DND-41 (cell line): ENCODE measurements around the gene PAK5.

Experiments used
- ATAC-seq: fragments of 200-7000 bp; cut with Tn5 transposase; 3 replicates; pipeline ENCODE4 v1.9.1; 2021; ENCODE audit warnings: low read depth; ENCODE audit not compliant: insufficient read depth
- DNase-seq: peaks from one replicate; pipeline ENCODE4 v3.0.0-alpha.2; 2020
- H2AFZ ChIP-seq: 2 replicates; pipeline ENCODE4 v1.6.0; 2012; ENCODE audit warnings: low read depth, low read length
- H3K27ac ChIP-seq: 2 replicates; pipeline ENCODE4 v1.5.1; 2012; ENCODE audit warnings: low read length, inconsistent platforms
- H3K27me3 ChIP-seq: fragments of 200-600 bp; sonication (generic); 2 replicates; pipeline ENCODE4 v1.6.0; 2012; ENCODE audit warnings: low read length, mild to moderate bottlenecking, inconsistent platforms; ENCODE audit not compliant: insufficient read depth, poor library complexity
- H3K36me3 ChIP-seq: 2 replicates; pipeline ENCODE4 v1.5.1; 2012; ENCODE audit warnings: low read length, inconsistent platforms; ENCODE audit not compliant: insufficient read depth
- H3K4me1 ChIP-seq: 2 replicates; pipeline ENCODE4 v1.5.1; 2012; ENCODE audit warnings: mild to moderate bottlenecking, low read length; ENCODE audit not compliant: insufficient read depth
- H3K4me2 ChIP-seq: 2 replicates; pipeline ENCODE4 v1.6.0; 2012; ENCODE audit warnings: mild to moderate bottlenecking, moderate library complexity, low read length, inconsistent platforms; ENCODE audit not compliant: insufficient read depth
- H3K4me3 ChIP-seq, 2 experiments: fragments of 200-600 bp in 1 of 2; shearing (Covaris generic) in 1 of 2; 2 replicates each; pipeline ENCODE4 v1.5.1; 2012 to 2016; ENCODE audit warnings: inconsistent platforms in 2 of 2, low read length in 2 of 2, mild to moderate bottlenecking in 2 of 2, low read depth in 1 of 2, moderate library complexity in 1 of 2
- H3K79me2 ChIP-seq: 2 replicates; pipeline ENCODE4 v1.6.0; 2012; ENCODE audit warnings: low read length, inconsistent platforms; ENCODE audit not compliant: insufficient read depth
- H3K9ac ChIP-seq: 2 replicates; pipeline ENCODE4 v1.6.0; 2012; ENCODE audit warnings: low read depth, mild to moderate bottlenecking, inconsistent platforms, low read length, moderate library complexity
- H3K9me3 ChIP-seq: 2 replicates; pipeline ENCODE4 v1.5.1; 2012; ENCODE audit warnings: low read length, moderate library complexity, mild to moderate bottlenecking, inconsistent platforms; ENCODE audit not compliant: insufficient read depth, severe bottlenecking
- H4K20me1 ChIP-seq: 2 replicates; pipeline ENCODE4 v1.6.0; 2012; ENCODE audit warnings: low read length; ENCODE audit not compliant: insufficient read depth
- CTCF ChIP-seq: IDR thresholded peaks from 2 replicates; pipeline ENCODE4 v1.5.1; 2012; ENCODE audit warnings: borderline replicate concordance, low read length, moderate library complexity, mild to moderate bottlenecking; ENCODE audit not compliant: poor library complexity, severe bottlenecking; ENCODE audit errors: extremely low read depth
- EZH2 ChIP-seq: IDR thresholded peaks from 3 replicates; pipeline ENCODE4 v1.6.1; 2012; ENCODE audit warnings: borderline replicate concordance, low read depth, mild to moderate bottlenecking, moderate library complexity, low read length, inconsistent platforms; ENCODE audit not compliant: severe bottlenecking

The PAK5 gene

GRCh38 chr20:9789131-9789530 is 49.7 kb downstream of the PAK5 start:
- Histone ChIP-seq H3K4me2 (no peak overlapping the region), H3K27ac (no peak overlapping the region), H3K4me1 (no peaks in the 10 kb centered on the region), H3K4me3 (no peak overlapping the region), H4K20me1 (no peaks in the 10 kb centered on the region), H3K9me3 (no peaks in the 10 kb centered on the region), H3K79me2 (no peaks in the 10 kb centered on the region), H3K36me3 (no peaks in the 10 kb centered on the region), H2AFZ (no peak overlapping the region), H3K9ac (no peak overlapping the region), H3K27me3 (no peaks in the 10 kb centered on the region)
- TF ChIP-seq CTCF (no peak), EZH2 (no peak)
- ATAC-seq (no peak), DNase-seq (no peak)

DNA sequence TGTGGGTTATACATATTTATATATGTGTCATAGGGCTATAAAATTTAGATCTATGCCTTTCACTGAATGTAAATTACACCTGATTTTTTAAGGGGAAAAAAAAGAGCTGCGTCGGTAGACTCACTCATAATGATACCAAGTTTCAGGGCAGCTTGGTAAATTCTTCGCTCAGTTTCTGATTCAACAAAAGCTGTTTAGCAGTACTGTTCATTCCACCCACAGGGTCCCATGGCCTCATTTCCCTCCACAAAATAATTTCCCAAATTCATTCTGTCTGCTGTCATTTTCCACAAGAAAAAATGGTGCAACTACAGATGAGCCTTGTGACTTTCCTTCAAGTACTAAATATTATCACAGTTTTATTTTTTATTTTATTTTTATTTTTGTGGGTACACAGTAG is 63.7 kb downstream of the PAK5 start:
- no peaks in the 10 kb centered on the region for H3K4me1 ChIP-seq

GRCh38 chr20:9769954-9770353 is 68.9 kb downstream of the PAK5 start:
- H3K36me3 ChIP-seq, result no peaks in the 10 kb centered on the region
- no peak for TF ChIP-seq EZH2
- TF ChIP-seq CTCF, result no peak
- H3K4me2 ChIP-seq, result no peak overlapping the region
- no peak overlapping the region for H3K9ac ChIP-seq
- H3K4me1 ChIP-seq, result no peaks in the 10 kb centered on the region
- H3K27me3 ChIP-seq, result no peaks in the 10 kb centered on the region
- no peaks in the 10 kb centered on the region for H3K79me2 ChIP-seq
- DNase-seq, result no peak
- no peak for ATAC-seq
- no peak overlapping the region for H3K4me3 ChIP-seq
- H3K9me3 ChIP-seq, result no peaks in the 10 kb centered on the region
- H2AFZ ChIP-seq, result no peak overlapping the region
- no peaks in the 10 kb centered on the region for H4K20me1 ChIP-seq
- H3K27ac ChIP-seq, result no peak overlapping the region

More for the DNA sequence above, 63.7 kb downstream of the PAK5 start:
- Histone ChIP-seq H3K4me2 (no peak overlapping the region), H3K9ac (no peak overlapping the region), H3K36me3 (no peaks in the 10 kb centered on the region), H2AFZ (no peak overlapping the region), H3K4me3 (no peak overlapping the region), H3K79me2 (no peaks in the 10 kb centered on the region), H4K20me1 (no peaks in the 10 kb centered on the region), H3K27ac (no peak overlapping the region), H3K27me3 (no peaks in the 10 kb centered on the region), H3K9me3 (no peaks in the 10 kb centered on the region)
- DNase-seq (no peak), ATAC-seq (no peak)
- TF ChIP-seq EZH2, result no peak
- no peak for TF ChIP-seq CTCF

DNA sequence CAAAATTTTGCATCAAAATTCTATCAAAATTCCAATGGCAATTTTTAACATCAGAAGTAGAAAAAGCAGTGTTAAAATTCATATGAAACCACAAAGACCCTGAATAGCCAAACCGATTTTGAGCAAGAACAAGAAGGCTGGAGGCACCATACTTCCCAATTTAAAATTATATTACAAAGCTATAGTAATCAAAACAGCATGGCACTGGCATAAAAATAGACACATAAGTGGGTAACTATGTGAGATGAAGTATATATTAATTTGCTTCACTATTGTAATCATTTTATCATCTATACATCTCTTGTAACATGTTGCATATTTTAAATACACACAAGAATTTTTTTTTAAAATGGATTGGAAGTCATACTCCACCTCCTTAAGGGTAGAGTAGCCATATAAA is 77.4 kb downstream of the PAK5 start:
- no peak overlapping the region for H3K4me3 ChIP-seq
- H3K36me3 ChIP-seq, result no peaks in the 10 kb centered on the region
- ATAC-seq, result no peak
- no peaks in the 10 kb centered on the region for H3K9me3 ChIP-seq
- H3K4me2 ChIP-seq, result no peak overlapping the region
- H3K9ac ChIP-seq, result no peak overlapping the region
- H3K27me3 ChIP-seq, result no peaks in the 10 kb centered on the region
- H4K20me1 ChIP-seq, result no peaks in the 10 kb centered on the region
- H3K79me2 ChIP-seq, result no peaks in the 10 kb centered on the region
- no peak overlapping the region for H3K27ac ChIP-seq
- no peak overlapping the region for H2AFZ ChIP-seq
- DNase-seq, result no peak
- TF ChIP-seq CTCF, result no peak
- TF ChIP-seq EZH2, result no peak
- no peaks in the 10 kb centered on the region for H3K4me1 ChIP-seq
